GM19397 (cell line): ENCODE data around the gene TSPAN32.
"Not testable (repeated sequence)": the region's sequence is repeated elsewhere in the genome, so short reads cannot be mapped to it uniquely, and the experiment has no call there.

Experiments used
- ATAC-seq: cut with Tn5 transposase; IDR thresholded peaks from one replicate; pipeline ENCODE4 v1.9.1; 2021; ENCODE audit warnings: mild to moderate bottlenecking, moderate library complexity; ENCODE audit not compliant: unreplicated experiment

TSPAN32 gene

DNA sequence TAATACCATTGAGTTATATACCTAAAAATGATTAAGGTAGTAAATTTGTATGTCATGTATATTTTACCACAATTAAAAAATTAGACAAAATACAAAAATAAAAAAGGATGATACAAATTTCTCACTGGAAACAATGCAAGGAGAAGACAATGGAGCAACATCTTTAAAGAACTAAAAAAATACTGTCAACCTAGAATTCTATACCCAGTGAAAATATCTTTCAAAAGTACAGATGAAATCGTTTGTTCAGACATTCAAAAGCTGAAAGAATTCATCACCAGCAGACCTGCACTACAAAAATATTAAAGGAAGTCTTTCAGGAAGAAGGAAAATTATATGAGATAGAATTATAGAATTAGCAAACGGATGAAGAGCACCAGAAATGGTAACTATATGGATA is 21.6 kb upstream of the TSPAN32 start:
- no peak for ATAC-seq

DNA sequence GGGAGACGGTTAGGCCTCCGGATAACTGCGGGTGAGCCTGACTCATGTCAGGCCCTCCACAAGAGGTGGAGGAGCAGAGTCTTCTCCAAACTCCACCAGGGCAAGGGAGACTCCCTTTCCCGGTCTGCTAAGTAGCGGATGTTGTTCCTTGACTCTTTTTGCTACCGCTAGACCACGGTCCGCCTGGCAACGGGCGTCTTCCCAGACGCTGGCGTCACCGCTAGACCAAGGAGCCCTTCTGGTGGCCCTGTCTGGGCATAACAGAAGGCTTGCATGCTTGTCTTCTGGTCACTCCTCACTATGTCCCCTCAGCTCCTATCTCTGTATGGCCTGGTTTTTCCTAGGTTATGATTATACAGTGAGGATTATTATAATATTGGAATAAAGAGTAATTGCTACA is 15.5 kb upstream of the TSPAN32 start:
- not testable (repeated sequence) for ATAC-seq

DNA sequence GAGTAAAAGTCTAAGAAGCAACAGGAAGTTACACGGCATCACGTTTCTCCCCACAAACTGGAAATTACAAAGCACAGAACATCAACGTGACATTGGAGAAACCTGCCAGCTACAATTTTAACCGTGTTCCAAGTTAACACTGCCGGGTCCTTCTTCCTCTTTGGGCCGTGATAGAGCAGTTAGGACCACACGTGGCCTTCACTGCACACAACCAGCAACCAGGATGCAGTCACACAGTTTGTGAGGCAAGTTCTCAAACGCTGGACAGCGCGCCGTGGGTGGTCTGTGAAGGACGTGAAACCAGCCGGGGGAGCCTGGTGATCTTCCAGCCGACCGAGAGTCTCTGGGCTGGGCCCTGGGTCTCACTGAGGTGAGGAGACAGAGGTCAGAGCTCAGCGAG is 14.7 kb upstream of the TSPAN32 start:
- ATAC-seq: no peak

DNA sequence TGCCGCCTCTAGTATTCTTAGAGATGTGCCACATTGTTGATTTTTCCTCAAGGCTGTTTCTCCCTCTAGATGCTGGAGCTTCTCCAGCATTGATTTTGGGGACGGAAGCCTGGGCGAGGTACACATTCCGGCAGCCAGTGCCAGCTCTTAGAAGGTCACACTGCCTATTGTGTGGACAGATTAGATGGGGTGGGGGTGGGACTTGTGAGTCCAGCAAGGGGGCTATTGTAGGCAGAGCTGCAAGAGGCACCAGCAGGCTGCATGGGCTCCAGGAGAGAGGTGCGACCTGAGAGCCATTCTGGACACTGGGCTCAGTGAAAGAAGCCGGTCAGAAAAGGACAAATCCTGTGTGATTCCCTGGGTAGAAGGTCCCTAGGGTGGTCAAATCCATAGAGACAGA is 12.5 kb upstream of the TSPAN32 start:
- no peak for ATAC-seq

DNA sequence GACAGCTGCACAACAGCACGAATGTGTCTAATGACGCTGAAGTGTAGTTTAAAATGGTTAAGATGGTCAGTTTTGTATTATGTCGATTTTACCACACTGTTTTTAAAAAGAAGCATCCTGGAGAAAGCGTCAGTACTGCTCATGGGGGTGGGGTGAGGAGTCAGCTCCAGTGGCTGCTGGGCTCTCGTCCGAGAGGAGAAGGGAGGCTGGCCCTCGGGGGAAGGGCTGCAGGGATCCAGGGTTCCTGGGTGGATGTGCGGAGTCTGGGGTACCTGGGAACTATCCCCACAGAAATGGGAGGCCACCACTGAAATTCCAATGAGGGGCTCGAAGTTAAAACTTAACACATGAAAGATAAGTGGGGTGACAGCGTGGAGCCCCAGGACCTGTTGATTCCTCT is 12.0 kb upstream of the TSPAN32 start:
- no peak for ATAC-seq

DNA sequence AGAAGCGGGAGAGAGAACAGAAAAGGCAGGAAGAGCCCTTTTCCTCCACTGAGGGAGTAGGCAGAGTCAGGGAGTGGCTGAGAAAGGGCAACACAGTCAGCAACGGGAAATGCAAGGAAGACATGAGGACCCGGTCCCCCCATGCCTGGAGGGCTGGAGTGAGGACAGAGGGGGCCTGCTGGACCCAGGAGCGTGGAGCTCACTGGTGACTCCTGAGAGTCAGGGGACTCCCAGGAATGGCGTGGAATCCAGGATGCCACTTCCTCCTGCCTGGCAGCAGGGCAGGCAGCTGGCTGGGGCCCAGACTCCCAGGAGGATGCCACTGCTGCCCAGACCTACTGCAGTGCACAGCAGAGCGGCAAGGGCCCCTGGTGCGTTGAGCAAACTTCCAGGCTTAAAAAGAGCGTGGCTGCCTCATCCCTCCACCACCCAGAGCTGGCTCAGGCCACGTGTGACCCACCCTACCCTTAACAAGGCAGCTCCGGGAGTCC is 11.4 kb upstream of the TSPAN32 start:
- ATAC-seq: no peak

DNA sequence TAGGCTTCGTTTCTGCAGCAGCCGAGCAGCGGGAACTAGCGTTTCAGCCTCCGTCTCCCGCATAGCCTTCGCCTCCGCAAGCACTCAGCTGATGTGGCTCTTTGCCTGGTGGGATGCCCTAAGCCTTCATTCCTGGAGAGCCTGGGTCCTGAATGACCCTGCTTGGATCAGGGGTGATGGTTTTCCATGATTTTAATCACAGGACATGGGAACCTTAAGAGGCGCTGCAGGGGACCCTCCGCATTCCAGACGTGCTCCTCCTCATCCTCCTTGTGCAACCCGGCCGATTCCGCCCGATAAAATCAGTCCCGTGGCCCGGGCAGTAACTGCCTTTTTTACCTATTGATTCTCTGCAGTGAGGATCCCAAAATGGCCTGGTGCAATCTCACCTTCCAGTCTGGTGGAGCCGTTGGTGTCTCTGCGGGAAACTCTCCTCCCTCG is 8.3 kb upstream of the TSPAN32 start:
- no peak for ATAC-seq

DNA sequence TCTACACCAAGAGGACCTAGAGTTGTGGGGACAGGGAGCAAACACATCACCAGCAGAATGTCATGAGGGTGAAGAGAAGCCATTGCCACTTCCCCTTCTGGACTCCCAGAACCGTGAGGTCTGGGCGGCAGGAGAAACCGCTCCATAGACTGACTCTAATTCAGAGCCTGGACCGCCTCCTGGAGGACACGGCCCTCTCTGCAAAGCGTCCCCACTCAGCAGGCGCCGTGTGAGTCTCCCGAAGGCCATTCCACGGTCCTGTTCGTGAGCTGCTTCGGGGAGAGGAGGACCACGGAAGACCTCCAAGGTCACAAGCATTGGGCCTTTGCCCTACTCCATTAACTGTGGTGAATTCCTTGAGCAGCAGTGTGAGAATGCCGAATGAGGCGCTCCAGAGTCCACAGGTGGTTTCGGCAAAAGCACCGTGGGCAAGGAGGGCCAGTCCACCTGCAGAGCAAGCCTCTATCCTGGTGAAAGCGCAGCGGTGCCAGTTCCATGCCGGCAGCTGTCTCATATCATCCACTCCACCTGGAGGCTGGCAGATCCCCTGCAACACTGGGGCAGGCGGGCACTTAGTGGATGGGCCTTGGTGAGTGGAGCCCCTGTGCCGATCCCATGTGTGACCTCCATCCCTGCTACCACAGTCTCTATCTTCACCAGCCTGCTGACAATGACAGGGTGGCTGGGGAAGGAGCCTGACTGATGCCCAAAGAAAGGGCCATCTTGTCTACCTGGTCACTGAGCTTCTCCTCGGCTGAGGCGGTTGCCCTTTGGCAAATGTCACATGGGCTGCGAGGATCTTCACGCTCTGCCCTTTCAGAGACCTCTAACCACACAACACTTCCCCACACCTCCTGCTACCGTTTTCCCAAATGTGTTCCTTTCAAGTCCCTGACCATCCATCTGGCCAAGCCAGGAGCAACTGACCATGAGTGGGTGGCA is 7.6 kb upstream of the TSPAN32 start:
- no peak for ATAC-seq

DNA sequence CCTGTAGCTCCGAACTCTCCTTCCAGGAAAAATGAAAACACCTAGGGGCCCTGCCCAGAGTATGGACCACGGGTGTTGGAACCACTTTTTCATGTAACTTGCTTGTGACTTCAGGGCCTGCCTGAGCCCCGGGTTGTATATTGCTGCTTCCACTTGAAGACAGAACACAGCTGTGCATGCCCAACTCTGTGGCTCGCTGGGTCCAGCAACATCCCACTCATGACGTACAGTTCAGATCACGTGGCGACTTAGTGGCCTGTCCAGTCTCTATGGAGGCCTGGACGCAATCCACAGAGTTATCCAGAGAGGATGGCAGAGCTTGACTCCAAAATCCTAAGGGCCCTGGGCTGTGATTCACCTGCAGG is 6.9 kb upstream of the TSPAN32 start:
- ATAC-seq: no peak

DNA sequence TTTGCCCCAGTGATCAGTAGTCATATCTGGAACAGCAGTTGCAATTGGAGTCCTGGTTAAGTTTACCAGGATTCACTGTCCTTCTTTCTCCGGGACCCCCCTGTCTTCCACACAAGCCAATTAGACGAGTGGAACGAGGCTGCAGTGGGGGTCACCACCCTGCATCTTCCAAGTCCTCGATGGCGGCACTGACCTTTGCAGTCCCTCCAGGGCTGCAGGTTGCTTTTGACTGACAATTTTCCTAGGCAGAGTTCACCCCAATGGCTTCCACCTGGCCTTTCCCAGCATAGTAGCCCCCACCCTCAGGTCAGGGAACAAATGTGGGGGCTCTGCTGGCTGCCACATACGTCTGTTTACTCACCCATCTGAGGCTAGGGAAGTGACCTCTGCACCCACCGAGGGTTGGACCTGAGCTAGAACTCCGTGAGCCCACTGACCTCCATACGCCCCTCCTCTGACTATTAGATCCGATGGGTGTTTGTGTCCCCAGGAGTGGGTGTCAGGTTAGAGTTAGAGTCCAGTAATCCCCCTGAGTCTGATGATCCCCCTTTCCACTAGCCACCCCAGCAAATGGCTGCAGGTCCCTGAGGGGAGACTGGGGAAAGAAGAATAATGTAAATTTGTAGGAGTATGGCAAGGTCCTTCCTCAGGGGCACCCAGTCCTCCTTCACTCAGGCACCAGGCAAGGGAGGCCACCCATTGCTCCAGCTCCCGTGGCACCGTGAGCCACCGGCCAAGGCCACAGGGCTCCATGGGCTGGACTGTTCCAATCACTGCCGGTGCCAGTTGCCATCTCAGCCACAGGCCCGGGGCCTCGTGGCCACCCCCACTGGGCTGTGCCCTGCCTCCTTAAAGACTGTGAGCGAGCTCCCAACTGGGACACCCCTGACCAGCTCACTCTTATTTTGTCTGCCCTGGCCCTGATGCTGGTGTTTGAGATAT is 5.6 kb upstream of the TSPAN32 start:
- ATAC-seq: no peak

DNA sequence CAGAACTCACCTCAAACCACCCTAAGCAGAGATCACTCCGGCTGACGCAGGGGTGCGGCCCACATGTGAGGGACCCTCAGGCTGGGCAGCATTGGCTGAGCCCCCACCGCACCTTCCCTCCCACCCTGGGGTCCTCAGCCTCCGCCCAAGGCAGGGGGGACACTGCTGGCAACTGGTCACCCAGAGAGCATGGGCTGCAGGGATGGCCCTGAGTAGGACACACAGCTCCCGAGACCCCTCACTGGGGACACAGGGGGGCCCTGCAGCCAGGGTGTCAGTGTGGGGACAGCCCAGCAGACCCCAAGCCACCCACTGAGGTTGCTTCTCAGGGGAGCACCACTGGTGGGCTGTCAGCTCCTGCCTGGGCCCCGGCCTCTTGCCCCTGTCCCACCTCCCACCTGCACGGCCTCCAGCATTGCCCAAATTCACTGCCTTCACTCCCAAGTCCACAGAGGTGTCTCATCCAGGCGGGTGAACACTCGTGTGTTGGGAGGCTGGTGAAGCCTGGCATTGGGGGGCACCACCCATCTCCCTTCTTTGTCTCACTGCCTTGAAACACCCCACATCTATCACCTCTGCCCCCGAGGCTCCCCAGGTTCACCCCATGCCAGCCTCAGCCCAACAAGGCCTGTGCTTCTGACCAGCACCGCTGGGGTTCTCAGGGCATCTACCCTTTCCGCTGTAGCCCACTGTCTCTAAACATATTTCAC is 4.7 kb upstream of the TSPAN32 start:
- no peak for ATAC-seq

DNA sequence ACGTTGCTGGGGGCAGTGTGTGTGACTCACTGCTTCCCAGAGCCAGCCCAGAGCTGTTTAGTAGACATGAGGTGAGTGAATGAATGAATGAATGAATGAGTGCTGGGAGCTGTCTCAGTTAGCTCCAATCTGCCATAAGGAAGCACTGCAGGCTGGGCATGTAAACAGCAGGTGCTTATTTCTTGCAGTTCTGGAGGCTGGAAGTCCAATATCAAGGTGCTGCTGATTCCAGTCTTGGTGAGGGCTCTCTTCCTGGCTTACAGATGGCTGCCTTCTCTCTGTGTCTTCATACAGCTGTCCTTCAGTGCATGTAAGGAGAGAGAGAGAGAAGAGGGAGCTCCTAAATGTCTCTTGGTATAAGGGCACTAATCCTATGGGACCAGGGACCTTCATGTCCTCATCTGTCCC is 4.2 kb upstream of the TSPAN32 start:
- no peak for ATAC-seq

DNA sequence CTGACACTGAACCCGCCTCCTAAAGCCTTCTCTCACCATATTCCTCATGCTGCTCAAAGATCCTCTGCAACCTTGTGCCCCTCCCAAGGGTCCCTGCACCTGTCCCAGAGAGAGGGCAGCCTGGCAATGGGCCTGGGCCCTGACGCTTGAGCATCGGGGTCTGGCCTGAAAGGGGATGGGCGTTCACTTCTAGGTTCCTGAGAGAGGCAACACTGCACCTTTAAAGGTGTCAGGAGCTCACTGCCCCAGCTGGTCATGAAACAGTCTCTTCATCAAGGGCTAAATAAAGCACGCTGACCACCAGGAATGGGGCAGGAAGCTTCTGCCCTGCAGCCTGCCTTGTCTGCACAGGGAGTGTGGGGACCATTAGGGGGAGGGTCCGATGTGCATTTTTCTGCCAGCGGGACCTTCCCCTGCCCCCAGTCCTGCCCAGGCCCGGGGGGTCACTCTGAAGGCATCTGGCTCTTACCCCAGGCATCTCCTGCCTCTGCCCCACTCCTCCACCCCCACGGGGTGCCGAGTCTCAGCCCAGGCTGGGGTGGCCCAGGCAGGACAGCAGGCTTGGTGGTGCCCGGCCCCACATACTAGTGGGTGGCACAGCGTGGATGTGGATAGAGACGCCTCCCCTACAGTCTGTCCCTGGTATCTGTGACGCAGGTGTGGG is 3.5 kb upstream of the TSPAN32 start:
- no peak for ATAC-seq

DNA sequence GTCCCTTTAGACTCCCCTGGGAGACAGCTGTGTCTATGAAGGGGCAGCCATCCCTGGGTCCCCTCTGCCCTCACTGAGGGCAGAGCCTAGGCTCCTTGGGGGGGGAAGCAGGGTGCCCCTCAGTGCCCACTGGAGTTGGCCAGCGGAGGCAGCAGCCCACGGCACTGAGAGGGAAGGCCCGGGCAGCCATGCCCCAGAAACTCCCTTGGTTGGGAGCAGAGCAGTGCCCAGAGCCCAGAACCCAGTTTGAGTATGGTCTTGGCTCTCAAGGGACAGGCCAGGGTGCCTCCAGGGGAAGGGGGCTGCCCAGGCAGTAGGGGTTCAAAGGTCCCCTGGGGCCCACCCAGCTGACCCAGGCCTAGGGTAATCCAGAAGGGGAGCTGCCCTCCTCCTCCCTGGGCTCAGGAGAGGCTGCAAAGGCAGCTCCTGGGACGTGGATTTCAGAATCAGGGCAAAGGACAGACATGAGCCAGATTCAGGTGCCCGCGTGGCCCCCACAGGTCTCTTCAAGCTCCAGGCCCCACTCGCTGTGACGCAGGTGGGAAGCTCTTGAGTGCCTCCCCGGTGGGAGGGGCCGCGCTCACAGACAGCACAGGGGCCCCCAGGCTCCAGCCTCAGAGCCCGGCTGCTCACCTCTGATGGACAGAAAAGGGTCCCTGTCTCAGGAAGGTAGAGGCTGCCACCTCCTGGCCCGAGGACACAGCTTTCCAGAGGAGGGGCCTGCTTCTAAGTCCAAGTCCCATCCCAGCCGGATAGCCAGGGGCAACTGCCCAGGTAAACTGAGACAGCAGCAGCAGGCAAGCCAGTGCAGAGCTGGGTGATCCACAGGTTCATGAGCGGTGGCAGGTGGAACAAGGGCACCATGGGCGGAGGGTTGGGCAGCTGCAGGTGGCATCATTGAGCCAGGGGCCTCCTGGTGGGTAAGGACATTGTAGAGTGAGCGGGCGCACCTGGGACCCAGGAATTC is 2.7 kb upstream of the TSPAN32 start:
- no peak for ATAC-seq

DNA sequence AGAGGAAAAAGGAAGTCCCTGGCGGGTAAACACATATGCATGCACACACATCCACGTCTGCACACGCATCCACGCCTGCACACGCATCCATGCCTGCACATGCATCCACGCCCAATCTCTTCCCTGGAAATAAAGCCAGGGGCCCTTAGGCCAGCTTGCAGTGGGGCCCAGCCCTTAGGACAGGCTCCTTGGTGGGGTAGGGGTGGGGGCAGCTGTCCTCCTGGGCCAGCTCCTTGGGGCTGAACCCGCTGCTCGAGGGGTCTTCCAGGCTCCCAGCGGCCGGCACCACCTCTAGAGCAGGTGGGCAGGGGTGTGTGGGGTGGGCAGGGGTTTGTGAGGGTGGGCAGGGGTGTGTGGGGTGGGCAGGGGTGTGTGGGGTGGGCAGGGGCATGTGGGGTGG is 2.0 kb upstream of the TSPAN32 start:
- ATAC-seq: no peak

DNA sequence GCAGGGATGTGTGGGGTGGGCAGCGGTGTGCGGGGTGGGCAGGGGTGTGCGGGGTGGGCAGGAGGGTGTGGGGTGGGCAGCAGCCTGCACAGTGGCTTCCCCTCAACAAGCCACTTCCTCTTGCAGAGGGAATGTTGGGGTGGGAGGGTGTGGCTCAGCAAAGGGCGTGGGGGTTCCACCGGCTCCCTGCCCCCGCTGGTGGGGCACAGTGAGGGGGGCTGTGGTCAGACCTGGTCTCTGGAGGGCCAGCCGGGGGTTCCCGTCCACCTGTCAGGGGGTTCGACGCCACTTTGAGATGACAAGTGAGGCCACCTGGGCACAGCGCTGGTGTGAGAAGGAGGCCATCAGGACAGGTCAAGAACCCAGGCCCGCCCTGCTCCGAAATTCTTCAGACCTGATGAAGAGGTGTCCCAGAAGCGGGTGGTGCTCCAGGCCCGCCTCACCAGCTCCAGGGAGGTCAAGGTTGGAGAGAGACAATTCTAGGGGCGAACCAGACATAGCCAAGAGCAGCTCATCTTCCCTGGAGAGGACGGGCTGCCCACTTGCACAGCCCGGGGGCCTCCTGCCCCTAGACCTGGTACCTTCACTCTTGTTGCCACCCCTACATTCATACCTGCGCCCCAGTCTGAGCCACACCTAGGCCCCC is 1.4 kb upstream of the TSPAN32 start:
- no peak for ATAC-seq

DNA sequence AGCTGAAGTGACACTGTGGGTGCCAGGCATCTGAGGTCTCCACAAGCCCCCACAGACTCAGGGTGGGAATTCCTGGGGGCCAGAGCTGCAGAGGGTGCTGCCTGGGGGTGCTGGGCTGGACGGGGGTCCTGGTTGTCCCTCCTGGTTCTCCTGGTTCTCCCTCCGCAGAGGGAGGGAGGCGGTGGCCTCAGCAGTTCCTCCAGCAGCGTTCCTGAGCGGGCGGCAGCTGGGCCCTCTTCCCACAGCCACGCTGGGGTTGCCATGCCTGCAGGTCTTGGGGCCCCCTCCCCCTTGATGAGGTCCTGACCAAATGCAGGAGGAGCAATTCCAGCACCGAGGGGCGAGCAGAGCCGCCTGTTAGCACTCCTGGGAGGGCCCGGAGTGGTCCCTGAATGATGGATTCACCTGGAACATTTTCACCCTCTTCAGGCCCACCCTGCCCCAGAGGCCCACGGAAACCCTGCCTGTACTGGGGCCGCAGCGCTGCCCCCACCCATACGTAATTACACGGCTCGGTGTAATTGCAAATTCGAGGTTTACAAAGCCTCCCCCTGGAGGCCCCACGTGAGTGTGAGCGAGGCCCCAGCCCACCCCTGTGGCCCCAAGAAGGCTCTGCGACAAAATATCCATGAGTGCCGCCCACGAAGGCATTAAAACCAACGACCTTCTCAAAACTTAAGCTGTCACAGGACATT is 730 bp upstream of the TSPAN32 start:
- no peak for ATAC-seq

DNA sequence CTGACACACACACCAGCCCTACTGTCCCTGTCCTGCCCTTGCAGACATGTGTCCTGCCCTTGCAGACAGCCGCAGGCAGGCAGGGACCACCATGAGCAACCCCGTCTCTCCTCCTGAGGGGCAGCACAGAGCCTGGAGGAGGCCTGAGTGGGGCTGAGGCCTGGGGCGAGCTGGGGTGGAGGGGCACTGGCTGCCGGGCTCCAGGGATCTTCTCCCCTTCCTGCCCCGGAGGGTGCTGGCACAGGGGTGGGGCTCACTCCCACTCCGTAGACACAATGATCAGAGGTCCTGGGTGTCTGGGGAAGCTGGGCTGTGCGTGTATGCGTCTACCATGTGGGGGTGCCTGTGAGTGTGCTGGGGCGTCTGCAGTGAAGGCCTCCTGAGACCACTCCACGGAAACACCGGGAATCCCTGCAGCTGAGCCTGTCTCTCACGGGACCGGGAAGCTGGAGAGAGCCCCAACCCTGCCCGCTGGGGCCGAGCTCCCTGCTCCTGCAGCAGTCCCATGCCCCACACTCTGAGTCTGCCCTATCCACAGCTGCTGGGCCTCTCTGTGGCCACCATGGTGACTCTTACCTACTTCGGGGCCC is 588 bp downstream of the TSPAN32 start:
- no peak for ATAC-seq
